Suprapubic skin (tissue), 4 donors: Measurements from ENCODE around the gene GMCL2. TPM values are rescaled to one million over a fixed set of nuclear protein-coding genes. Genes with fewer than 3 reads are reported as not detected.

ENCODE experiments used
- DNase-seq, 2 donors: peaks; one replicate each; pipeline ENCODE4 v3.0.0-alpha.2; 2019; ENCODE audit warnings: low spot score in 2 of 2
- H3K27ac ChIP-seq: fragments of 200-600 bp; sonication (generic); one replicate; pipeline ENCODE4 v1.5.1; 2019
- H3K27me3 ChIP-seq: fragments of 200-600 bp; sonication (generic); one replicate; pipeline ENCODE4 v1.5.1; 2019
- H3K36me3 ChIP-seq: fragments of 200-600 bp; sonication (generic); one replicate; pipeline ENCODE4 v1.5.1; 2019
- H3K4me1 ChIP-seq: fragments of 200-600 bp; sonication (generic); one replicate; pipeline ENCODE4 v1.5.1; 2019
- H3K4me3 ChIP-seq: fragments of 200-600 bp; sonication (generic); one replicate; pipeline ENCODE4 v1.5.1; 2019; ENCODE audit warnings: mild to moderate bottlenecking
- H3K9me3 ChIP-seq: fragments of 200-600 bp; sonication (generic); one replicate; pipeline ENCODE4 v1.5.1; 2019
- CTCF ChIP-seq, 2 donors: fragments of 200-600 bp in 1 of 2; fragments of 450-650 bp in 1 of 2; sonication (generic) in 1 of 2; IDR thresholded peaks; one replicate each; pipeline ENCODE4 v1.5.1; 2016 to 2019; ENCODE audit warnings: antibody characterized with exemption in 2 of 2, mild to moderate bottlenecking in 1 of 2, moderate library complexity in 1 of 2
- EP300 ChIP-seq: sonication (generic); formaldehyde crosslinking; IDR thresholded peaks from one replicate; pipeline ENCODE4 v1.6.1; 2017; ENCODE audit warnings: antibody characterized with exemption
- POLR2A ChIP-seq, 2 donors: fragments of 450-650 bp; IDR thresholded peaks; one replicate each; pipeline ENCODE4 v1.6.1; 2017; ENCODE audit warnings: antibody characterized with exemption in 2 of 2, mild to moderate bottlenecking in 2 of 2, moderate library complexity in 2 of 2
- POLR2AphosphoS5 ChIP-seq, 3 donors: sonication (generic); formaldehyde crosslinking; IDR thresholded peaks; one replicate each; pipeline ENCODE4 v1.6.1; 2017; ENCODE audit warnings: antibody characterized with exemption in 3 of 3
- WGBS: methylation state at CpG from one replicate; pipeline ENCODE4 v1.1.5; 2018; 5-methylcytosine and 5-hydroxymethylcytosine counted together
- total RNA-seq, 4 donors: library from RNA; depleted of rRNA; stranded (reverse); fragments of >200 nt; gene quantifications; one replicate each; pipeline ENCODE4 v1.1.0, GENCODE V29; 2016

GMCL2 gene
- total RNA-seq, 4 donors from 2014 or later, result 0.49 TPM; not detected in 3

- Histone ChIP-seq H3K36me3 (peaks cover 84% of the 10 kb centered on the region), H3K4me3 (no peak overlapping the region), H3K9me3 (no peaks in the 10 kb centered on the region), H3K27ac (no peak overlapping the region), H3K4me1 (peaks cover 3% of the 10 kb centered on the region), H3K27me3 (no peaks in the 10 kb centered on the region)
- DNase-seq, result no peak
- TF ChIP-seq POLR2A (IDR thresholded peaks at IDR 0.05), result no peak
- TF ChIP-seq EP300, result no peak
- TF ChIP-seq POLR2AphosphoS5 (IDR thresholded peaks at IDR 0.05), result no peak
- TF ChIP-seq CTCF (IDR thresholded peaks at IDR 0.05), result no peak
- WGBS, result 74% methylated on average over 11 of the region's 13 CpGs
Measured at GRCh38 chr5:178215280-178216002, 28.3 kb upstream of the GMCL2 start.

DNA sequence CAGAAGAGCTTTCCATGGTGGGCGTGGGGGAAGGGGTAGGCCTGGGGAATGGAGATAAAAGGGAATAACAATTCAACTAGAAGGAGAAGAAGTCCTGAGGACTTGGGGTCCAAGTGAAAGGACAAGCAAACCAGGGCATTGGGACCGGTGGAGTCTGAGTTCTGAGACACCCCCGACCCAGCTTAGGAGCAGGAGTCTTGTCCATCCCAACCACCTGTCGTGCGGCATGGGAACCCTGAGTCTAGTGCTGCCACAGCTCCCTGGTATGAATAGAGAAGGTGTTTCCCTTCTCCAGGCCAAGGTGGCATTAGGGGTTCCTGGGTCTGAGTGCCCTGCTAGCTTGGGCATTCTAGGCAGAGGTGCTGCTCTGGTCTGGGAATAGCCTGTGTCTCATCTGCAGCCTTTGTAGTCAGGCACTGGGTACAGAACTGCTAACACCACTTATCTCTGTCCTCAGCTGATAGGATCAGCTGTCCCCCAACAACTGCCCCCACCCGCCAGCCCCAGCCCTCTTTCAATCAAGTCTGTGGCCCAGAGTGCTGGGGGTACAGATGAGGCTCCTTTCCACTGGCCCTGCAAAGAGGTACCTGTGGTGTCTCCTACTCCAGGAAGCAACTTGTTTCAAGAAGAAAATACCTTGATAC lies 27.1 kb upstream of the GMCL2 start:
- H3K27ac ChIP-seq, result no peak overlapping the region
- H3K9me3 ChIP-seq, result no peaks in the 10 kb centered on the region
- peaks cover 3% of the 10 kb centered on the region for H3K4me1 ChIP-seq
- no peak for DNase-seq
- peaks cover 87% of the 10 kb centered on the region for H3K36me3 ChIP-seq
- WGBS, result 86% methylated on average over 6 of the region's 6 CpGs
- H3K27me3 ChIP-seq, result no peaks in the 10 kb centered on the region
- TF ChIP-seq POLR2AphosphoS5 (IDR thresholded peaks at IDR 0.05), result no peak
- no peak for TF ChIP-seq POLR2A (IDR thresholded peaks at IDR 0.05)
- TF ChIP-seq CTCF (IDR thresholded peaks at IDR 0.05), result no peak
- no peak for TF ChIP-seq EP300
- H3K4me3 ChIP-seq, result no peak overlapping the region

DNA sequence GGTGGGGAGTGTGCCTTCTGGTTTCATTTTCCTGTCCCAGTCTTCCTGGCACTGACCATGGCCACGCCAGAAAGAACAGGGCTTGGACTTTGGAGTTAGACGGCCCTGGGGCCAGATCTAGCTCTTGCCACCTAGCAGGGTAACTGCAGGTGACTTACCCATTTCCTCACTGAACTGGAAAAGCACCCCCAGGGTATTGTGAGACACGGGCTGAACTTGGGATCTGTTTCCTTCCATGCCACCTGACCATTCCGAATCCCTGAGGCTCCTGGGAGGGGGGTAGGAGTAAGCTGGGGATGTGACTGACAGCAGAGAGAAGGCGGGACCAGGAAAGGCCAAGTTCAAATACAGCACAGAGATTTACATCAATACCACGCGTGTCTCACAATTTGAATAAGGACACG lies 26.6 kb upstream of the GMCL2 start:
- WGBS, result 64% methylated on average over 8 of the region's 8 CpGs
- Histone ChIP-seq H3K27ac (no peak overlapping the region), H3K27me3 (no peaks in the 10 kb centered on the region), H3K9me3 (no peaks in the 10 kb centered on the region), H3K36me3 (peaks cover 92% of the 10 kb centered on the region), H3K4me3 (no peak overlapping the region), H3K4me1 (peaks cover 3% of the 10 kb centered on the region)
- TF ChIP-seq EP300 (no peak), CTCF (IDR thresholded peaks at IDR 0.05) (no peak), POLR2AphosphoS5 (IDR thresholded peaks at IDR 0.05) (no peak), POLR2A (IDR thresholded peaks at IDR 0.05) (no peak)
- no peak for DNase-seq

DNA sequence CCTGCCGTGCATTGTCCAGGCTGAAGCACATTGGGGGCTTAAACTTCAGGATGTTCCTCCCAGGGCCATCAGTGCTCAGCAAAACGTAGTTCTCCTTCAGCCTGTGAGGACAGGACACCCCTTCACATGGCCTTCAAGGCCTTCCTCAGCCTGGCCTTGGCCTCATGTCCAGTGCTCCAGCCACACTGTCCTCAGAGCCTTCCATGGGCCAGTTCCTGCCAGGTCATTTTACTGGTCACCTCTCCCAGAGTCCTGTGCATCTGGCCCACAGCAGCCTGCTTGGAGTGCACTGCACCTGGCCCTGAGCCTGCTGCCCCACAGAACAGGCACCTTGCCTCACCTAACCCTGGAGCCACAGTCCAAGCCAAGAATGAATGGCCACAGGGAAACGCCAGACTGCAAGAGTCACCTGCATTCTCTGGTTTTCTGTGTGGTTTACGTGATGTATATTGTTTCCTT lies 25.9 kb upstream of the GMCL2 start:
- no peaks in the 10 kb centered on the region for H3K9me3 ChIP-seq
- TF ChIP-seq EP300 (no peak), POLR2AphosphoS5 (IDR thresholded peaks at IDR 0.05) (no peak), CTCF (IDR thresholded peaks at IDR 0.05) (no peak), POLR2A (IDR thresholded peaks at IDR 0.05) (no peak)
- DNase-seq, result no peak
- H3K4me1 ChIP-seq, result peaks cover 10% of the 10 kb centered on the region
- no peak overlapping the region for H3K27ac ChIP-seq
- peaks cover 94% of the 10 kb centered on the region for H3K36me3 ChIP-seq
- H3K4me3 ChIP-seq, result no peak overlapping the region
- WGBS, result 54% methylated on average over 2 of the region's 4 CpGs
- H3K27me3 ChIP-seq, result no peaks in the 10 kb centered on the region

DNA sequence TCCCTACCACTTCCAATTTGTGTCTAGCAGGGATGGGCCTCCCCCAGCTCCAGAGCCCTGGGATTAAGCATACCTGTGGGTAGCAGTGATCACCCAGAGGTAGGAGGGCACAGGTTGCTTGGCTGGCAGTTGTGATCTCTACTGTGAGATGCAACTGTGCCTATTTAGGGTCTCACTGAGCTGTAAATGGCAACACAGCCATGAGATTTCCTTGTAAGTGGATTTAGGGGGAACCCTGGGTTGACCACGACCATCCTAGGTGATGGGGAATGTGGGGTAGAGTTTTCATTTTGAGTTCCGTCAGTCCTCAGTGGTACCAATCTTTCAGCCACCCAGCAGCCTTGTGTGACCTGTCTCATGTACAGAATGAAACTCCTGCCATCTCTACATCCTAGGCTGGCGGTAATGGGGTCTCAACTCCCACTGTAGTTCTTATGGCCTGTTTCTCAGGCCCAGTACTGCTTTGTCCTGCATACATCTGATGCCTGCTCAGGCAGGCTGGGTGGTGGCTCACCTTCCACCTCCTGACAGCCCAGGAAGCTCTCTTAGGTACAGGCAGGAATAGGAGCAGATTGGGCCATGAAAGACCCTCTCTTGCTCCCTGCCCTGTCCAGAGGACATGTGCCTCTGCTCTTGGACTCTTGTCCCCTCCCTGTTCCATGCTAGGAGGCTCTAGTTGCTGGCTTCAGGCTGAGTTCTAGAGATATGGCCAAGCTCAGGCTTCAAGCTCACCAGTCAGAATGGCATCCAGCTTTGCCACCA lies 25.3 kb upstream of the GMCL2 start:
- no peak for TF ChIP-seq POLR2AphosphoS5 (IDR thresholded peaks at IDR 0.05)
- no peak for TF ChIP-seq POLR2A (IDR thresholded peaks at IDR 0.05)
- Histone ChIP-seq H3K27me3 (no peaks in the 10 kb centered on the region), H3K36me3 (peaks cover 98% of the 10 kb centered on the region), H3K4me1 (peaks cover 16% of the 10 kb centered on the region), H3K9me3 (no peaks in the 10 kb centered on the region), H3K4me3 (no peak overlapping the region), H3K27ac (no peak overlapping the region)
- no peak for DNase-seq
- 90% methylated on average over 2 of the region's 3 CpGs for WGBS
